Midbrain (tissue), 1 donor: ENCODE data around the gene PTGES3.
"Not testable (repeated sequence)": the region's sequence is repeated elsewhere in the genome, so short reads cannot be mapped to it uniquely, and the experiment has no call there.

Experiments
- DNase-seq: peaks from one replicate; lab custom pipeline; 2025; lab: John Stamatoyannopoulos, UW

PTGES3 gene

GRCh38 chr12:56709759-56710376, 21.8 kb upstream of the PTGES3 start:
- no peak for DNase-seq

GRCh38 chr12:56704522-56704921, 16.4 kb upstream of the PTGES3 start:
- not testable (repeated sequence) for DNase-seq

- DNase-seq, result no peak
Observed at GRCh38 chr12:56699020-56699661, 11.1 kb upstream of the PTGES3 start.

GRCh38 chr12:56695327-56696101, 7.4 kb upstream of the PTGES3 start:
- DNase-seq, result no peak

- DNase-seq, result no peak
Observed at GRCh38 chr12:56694161-56694560, 6.1 kb upstream of the PTGES3 start.

- DNase-seq, result no peak
Observed at GRCh38 chr12:56688846-56689109, 694 bp upstream of the PTGES3 start.

GRCh38 chr12:56687223-56688128, 608 bp downstream of the PTGES3 start:
- peak; percentile 42 for DNase-seq

GRCh38 chr12:56684745-56685359, 3.2 kb downstream of the PTGES3 start:
- DNase-seq, result no peak

GRCh38 chr12:56682323-56682722, 5.8 kb downstream of the PTGES3 start:
- no peak for DNase-seq

- DNase-seq, result no peak
Observed at GRCh38 chr12:56679883-56680575, 8.1 kb downstream of the PTGES3 start.

GRCh38 chr12:56678852-56679251, 9.2 kb downstream of the PTGES3 start:
- no peak for DNase-seq

- no peak for DNase-seq
Observed at GRCh38 chr12:56677680-56678079, 10.4 kb downstream of the PTGES3 start.

GRCh38 chr12:56676851-56677580, 11.1 kb downstream of the PTGES3 start:
- DNase-seq, result no peak

GRCh38 chr12:56671608-56672007, 16.5 kb downstream of the PTGES3 start:
- no peak for DNase-seq

- no peak for DNase-seq
Observed at GRCh38 chr12:56670836-56671235, 17.2 kb downstream of the PTGES3 start.

GRCh38 chr12:56668197-56668457, 20.0 kb downstream of the PTGES3 start:
- no peak for DNase-seq

- DNase-seq, result no peak
Observed at GRCh38 chr12:56661979-56662638, 26.0 kb downstream of the PTGES3 start.

GRCh38 chr12:56661560-56661959, 26.5 kb downstream of the PTGES3 start:
- DNase-seq, result no peak

GRCh38 chr12:56658921-56659320, 29.2 kb downstream of the PTGES3 start:
- no peak for DNase-seq
